DND-41 (cell line): ENCODE results near the gene COL13A1.

Experiments
- ATAC-seq: fragments of 200-7000 bp; cut with Tn5 transposase; 3 replicates; pipeline ENCODE4 v1.9.1; 2021; ENCODE audit warnings: low read depth; ENCODE audit not compliant: insufficient read depth
- DNase-seq: peaks from one replicate; pipeline ENCODE4 v3.0.0-alpha.2; 2020
- H2AFZ ChIP-seq: 2 replicates; pipeline ENCODE4 v1.6.0; 2012; ENCODE audit warnings: low read depth, low read length
- H3K27ac ChIP-seq: 2 replicates; pipeline ENCODE4 v1.5.1; 2012; ENCODE audit warnings: low read length, inconsistent platforms
- H3K27me3 ChIP-seq: fragments of 200-600 bp; sonication (generic); 2 replicates; pipeline ENCODE4 v1.6.0; 2012; ENCODE audit warnings: low read length, mild to moderate bottlenecking, inconsistent platforms; ENCODE audit not compliant: insufficient read depth, poor library complexity
- H3K36me3 ChIP-seq: 2 replicates; pipeline ENCODE4 v1.5.1; 2012; ENCODE audit warnings: low read length, inconsistent platforms; ENCODE audit not compliant: insufficient read depth
- H3K4me1 ChIP-seq: 2 replicates; pipeline ENCODE4 v1.5.1; 2012; ENCODE audit warnings: mild to moderate bottlenecking, low read length; ENCODE audit not compliant: insufficient read depth
- H3K4me2 ChIP-seq: 2 replicates; pipeline ENCODE4 v1.6.0; 2012; ENCODE audit warnings: mild to moderate bottlenecking, moderate library complexity, low read length, inconsistent platforms; ENCODE audit not compliant: insufficient read depth
- H3K4me3 ChIP-seq, 2 experiments: fragments of 200-600 bp in 1 of 2; shearing (Covaris generic) in 1 of 2; 2 replicates each; pipeline ENCODE4 v1.5.1; 2012 to 2016; ENCODE audit warnings: inconsistent platforms in 2 of 2, low read length in 2 of 2, mild to moderate bottlenecking in 2 of 2, low read depth in 1 of 2, moderate library complexity in 1 of 2
- H3K79me2 ChIP-seq: 2 replicates; pipeline ENCODE4 v1.6.0; 2012; ENCODE audit warnings: low read length, inconsistent platforms; ENCODE audit not compliant: insufficient read depth
- H3K9ac ChIP-seq: 2 replicates; pipeline ENCODE4 v1.6.0; 2012; ENCODE audit warnings: low read depth, mild to moderate bottlenecking, inconsistent platforms, low read length, moderate library complexity
- H3K9me3 ChIP-seq: 2 replicates; pipeline ENCODE4 v1.5.1; 2012; ENCODE audit warnings: low read length, moderate library complexity, mild to moderate bottlenecking, inconsistent platforms; ENCODE audit not compliant: insufficient read depth, severe bottlenecking
- H4K20me1 ChIP-seq: 2 replicates; pipeline ENCODE4 v1.6.0; 2012; ENCODE audit warnings: low read length; ENCODE audit not compliant: insufficient read depth
- EZH2 ChIP-seq: IDR thresholded peaks from 3 replicates; pipeline ENCODE4 v1.6.1; 2012; ENCODE audit warnings: borderline replicate concordance, low read depth, mild to moderate bottlenecking, moderate library complexity, low read length, inconsistent platforms; ENCODE audit not compliant: severe bottlenecking
- TF ChIP-seq, protein P1 (sequence below): IDR thresholded peaks from 2 replicates; pipeline ENCODE4 v1.5.1; 2012; ENCODE audit warnings: borderline replicate concordance, low read length, moderate library complexity, mild to moderate bottlenecking; ENCODE audit not compliant: poor library complexity, severe bottlenecking; ENCODE audit errors: extremely low read depth

Gene COL13A1

DNA sequence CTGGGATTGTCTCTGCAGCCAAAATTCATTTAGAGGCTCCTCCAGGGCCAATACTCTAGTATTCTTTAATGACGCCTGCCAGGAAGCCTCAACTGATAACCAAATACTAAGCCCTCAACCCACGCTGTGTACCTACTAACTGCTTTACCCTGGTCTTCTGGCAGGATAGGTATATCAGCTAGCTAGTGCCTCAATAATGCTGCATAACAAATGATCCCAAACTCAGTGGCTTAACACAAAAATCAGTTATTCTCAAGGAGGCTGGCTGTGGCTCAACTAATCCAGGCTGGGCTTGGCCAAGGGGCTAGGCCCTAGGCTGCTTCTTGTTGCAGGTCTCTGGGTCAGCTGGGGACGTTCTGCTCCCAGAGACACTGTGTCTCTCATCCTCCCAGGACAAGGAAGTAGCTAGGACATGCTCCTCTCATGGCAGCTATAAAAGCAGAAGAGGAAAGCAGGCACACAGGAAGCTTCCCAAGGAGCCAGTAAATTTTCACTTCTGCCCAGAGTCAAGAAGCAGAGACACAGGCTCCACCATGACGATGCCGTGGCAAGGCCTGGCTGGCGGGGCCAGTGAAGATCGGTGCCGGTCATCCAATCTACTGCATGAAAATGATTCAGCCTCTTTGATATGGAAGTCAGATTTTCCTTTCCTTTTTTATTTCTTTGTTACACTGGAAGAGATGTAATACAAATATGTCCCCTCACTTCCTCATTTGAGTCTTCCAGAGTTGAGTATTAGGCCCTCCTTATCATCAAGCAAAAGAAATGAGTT is 28.6 kb upstream of the COL13A1 start:
- no peaks in the 10 kb centered on the region for H3K36me3 ChIP-seq
- no peak overlapping the region for H3K9ac ChIP-seq
- no peak overlapping the region for H3K4me3 ChIP-seq
- peaks cover 3% of the 10 kb centered on the region for H3K27me3 ChIP-seq
- ATAC-seq (no peak), DNase-seq (no peak)
- no peaks in the 10 kb centered on the region for H3K79me2 ChIP-seq
- H3K4me2 ChIP-seq: no peak overlapping the region
- H3K27ac ChIP-seq: no peak overlapping the region
- H2AFZ ChIP-seq: no peak overlapping the region
- no peaks in the 10 kb centered on the region for H4K20me1 ChIP-seq
- no peaks in the 10 kb centered on the region for H3K9me3 ChIP-seq
- no peak for TF ChIP-seq EZH2
- TF ChIP-seq, protein P1, sequence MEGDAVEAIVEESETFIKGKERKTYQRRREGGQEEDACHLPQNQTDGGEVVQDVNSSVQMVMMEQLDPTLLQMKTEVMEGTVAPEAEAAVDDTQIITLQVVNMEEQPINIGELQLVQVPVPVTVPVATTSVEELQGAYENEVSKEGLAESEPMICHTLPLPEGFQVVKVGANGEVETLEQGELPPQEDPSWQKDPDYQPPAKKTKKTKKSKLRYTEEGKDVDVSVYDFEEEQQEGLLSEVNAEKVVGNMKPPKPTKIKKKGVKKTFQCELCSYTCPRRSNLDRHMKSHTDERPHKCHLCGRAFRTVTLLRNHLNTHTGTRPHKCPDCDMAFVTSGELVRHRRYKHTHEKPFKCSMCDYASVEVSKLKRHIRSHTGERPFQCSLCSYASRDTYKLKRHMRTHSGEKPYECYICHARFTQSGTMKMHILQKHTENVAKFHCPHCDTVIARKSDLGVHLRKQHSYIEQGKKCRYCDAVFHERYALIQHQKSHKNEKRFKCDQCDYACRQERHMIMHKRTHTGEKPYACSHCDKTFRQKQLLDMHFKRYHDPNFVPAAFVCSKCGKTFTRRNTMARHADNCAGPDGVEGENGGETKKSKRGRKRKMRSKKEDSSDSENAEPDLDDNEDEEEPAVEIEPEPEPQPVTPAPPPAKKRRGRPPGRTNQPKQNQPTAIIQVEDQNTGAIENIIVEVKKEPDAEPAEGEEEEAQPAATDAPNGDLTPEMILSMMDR: no peak
- H3K4me1 ChIP-seq: no peaks in the 10 kb centered on the region

DNA sequence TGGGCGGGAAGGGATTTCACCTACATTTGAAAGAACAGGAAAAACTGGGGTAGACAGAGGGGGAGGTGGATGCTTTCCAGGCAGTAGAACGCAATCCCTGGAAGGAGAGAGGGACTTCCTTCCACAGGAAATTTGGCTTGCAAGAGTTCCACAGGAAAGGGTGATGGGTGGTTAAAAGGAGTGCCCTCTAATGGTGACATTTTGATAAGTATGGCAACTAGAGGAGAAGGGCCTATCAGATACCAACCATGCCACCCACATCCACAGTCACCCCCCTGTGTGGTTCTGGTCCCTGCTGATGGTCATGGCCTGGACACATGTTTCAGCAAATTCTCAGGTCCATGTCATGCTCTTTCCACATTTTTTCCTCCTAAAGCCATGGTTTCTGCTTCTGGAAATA is 27.1 kb upstream of the COL13A1 start:
- Histone ChIP-seq H2AFZ (no peak overlapping the region), H3K27ac (no peak overlapping the region), H4K20me1 (no peaks in the 10 kb centered on the region), H3K36me3 (no peaks in the 10 kb centered on the region), H3K79me2 (no peaks in the 10 kb centered on the region), H3K4me2 (no peak overlapping the region), H3K4me3 (no peak overlapping the region), H3K9me3 (no peaks in the 10 kb centered on the region), H3K27me3 (peaks cover 2% of the 10 kb centered on the region), H3K4me1 (no peaks in the 10 kb centered on the region), H3K9ac (no peak overlapping the region)
- ATAC-seq (no peak), DNase-seq (no peak)
- TF ChIP-seq, protein P1: no peak
- TF ChIP-seq EZH2: no peak

DNA sequence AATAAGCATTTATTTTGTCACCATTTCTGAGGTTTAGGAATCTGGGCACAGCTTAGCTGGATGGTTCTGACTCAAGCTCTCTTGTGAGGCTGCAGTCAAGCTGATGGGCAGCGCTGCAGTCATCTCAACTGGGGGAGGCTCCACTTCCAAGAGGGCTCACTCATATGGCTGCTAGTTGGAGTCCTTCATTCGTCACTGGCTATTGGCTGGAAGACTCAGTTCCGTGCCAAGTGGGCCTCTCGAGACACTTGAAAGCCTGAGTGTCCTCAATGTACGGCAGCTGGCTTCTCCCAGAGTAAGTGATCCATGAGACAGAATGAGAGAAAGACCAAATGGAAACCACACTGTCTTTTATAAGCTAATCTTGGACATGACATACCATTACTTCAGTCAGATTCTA is 21.6 kb upstream of the COL13A1 start:
- ATAC-seq: no peak
- TF ChIP-seq, protein P1: no peak
- no peak for TF ChIP-seq EZH2
- no peak overlapping the region for H3K4me3 ChIP-seq
- H3K79me2 ChIP-seq: no peaks in the 10 kb centered on the region
- DNase-seq: no peak
- no peak overlapping the region for H2AFZ ChIP-seq
- no peak overlapping the region for H3K9ac ChIP-seq
- no peaks in the 10 kb centered on the region for H3K4me1 ChIP-seq
- H3K36me3 ChIP-seq: no peaks in the 10 kb centered on the region
- H3K27me3 ChIP-seq: no peaks in the 10 kb centered on the region
- H3K27ac ChIP-seq: no peak overlapping the region
- no peaks in the 10 kb centered on the region for H3K9me3 ChIP-seq
- H3K4me2 ChIP-seq: no peak overlapping the region
- H4K20me1 ChIP-seq: no peaks in the 10 kb centered on the region

GRCh38 chr10:69781576-69781975 is 20.1 kb upstream of the COL13A1 start:
- Histone ChIP-seq H3K27me3 (no peaks in the 10 kb centered on the region), H3K79me2 (no peaks in the 10 kb centered on the region), H3K4me3 (no peak overlapping the region), H3K27ac (no peak overlapping the region), H3K4me2 (no peak overlapping the region), H3K9ac (no peak overlapping the region), H4K20me1 (no peaks in the 10 kb centered on the region), H3K9me3 (no peaks in the 10 kb centered on the region), H3K36me3 (no peaks in the 10 kb centered on the region), H3K4me1 (no peaks in the 10 kb centered on the region), H2AFZ (no peak overlapping the region)
- no peak for TF ChIP-seq EZH2
- TF ChIP-seq, protein P1: no peak
- ATAC-seq (no peak), DNase-seq (no peak)
